Muscle of leg (tissue), 16 donors: ENCODE results near the gene KTN1. TPM values are rescaled to one million over a fixed set of nuclear protein-coding genes. Genes with fewer than 3 reads are reported as not detected.
A peak's percentile ranks its signal among the peaks of the same experiment; 100 is the strongest.

Source experiments
- DNase-seq: peaks from one replicate; pipeline ENCODE4 v3.0.0; 2013
- H3K27ac ChIP-seq: one replicate; pipeline ENCODE4 v1.5.1; 2013; ENCODE audit warnings: mild to moderate bottlenecking, low read length, control low read depth
- H3K27me3 ChIP-seq: one replicate; pipeline ENCODE4 v1.6.1; 2013; ENCODE audit warnings: low read length; ENCODE audit not compliant: control insufficient read depth, insufficient read depth
- H3K36me3 ChIP-seq: one replicate; pipeline ENCODE4 v1.6.1; 2013; ENCODE audit warnings: low read length; ENCODE audit not compliant: control insufficient read depth, insufficient read depth
- H3K4me1 ChIP-seq: one replicate; pipeline ENCODE4 v1.6.1; 2013; ENCODE audit warnings: low read length; ENCODE audit not compliant: control insufficient read depth, insufficient read depth
- H3K4me3 ChIP-seq: one replicate; pipeline ENCODE4 v1.5.1; 2013; ENCODE audit warnings: low read length, control low read depth
- H3K9me3 ChIP-seq: replicated peaks from 2 replicates; pipeline ENCODE4 v1.6.1; 2013; ENCODE audit warnings: low read depth, low read length; ENCODE audit not compliant: control insufficient read depth
- WGBS: methylation state at CpG from one replicate; pipeline ENCODE4 v1.1.5; 2013; ENCODE audit warnings: missing lambda C conversion rate; ENCODE audit not compliant: insufficient coverage; 5-methylcytosine and 5-hydroxymethylcytosine counted together
- long read RNA-seq, 11 donors: transcript quantifications; one replicate each; lab custom pipeline, GENCODE V29; 2026
- polyA plus RNA-seq, 8 donors: library from polyadenylated mRNA; unstranded; fragments of 120-200 nt; gene quantifications; one replicate each; pipeline versions ENCODE4 v1.2.1 to v1.2.3, GENCODE V29; 2013; ENCODE audit warnings: inconsistent platforms in 1 of 8, low replicate concordance in 1 of 8; ENCODE audit not compliant: insufficient read length in 8 of 8, insufficient read depth in 1 of 8
- total RNA-seq: library from RNA; stranded (reverse); fragments of 120-200 nt; gene quantifications from one replicate; pipeline ENCODE4 v1.2.4, GENCODE V29; 2013

Gene KTN1, protein sequence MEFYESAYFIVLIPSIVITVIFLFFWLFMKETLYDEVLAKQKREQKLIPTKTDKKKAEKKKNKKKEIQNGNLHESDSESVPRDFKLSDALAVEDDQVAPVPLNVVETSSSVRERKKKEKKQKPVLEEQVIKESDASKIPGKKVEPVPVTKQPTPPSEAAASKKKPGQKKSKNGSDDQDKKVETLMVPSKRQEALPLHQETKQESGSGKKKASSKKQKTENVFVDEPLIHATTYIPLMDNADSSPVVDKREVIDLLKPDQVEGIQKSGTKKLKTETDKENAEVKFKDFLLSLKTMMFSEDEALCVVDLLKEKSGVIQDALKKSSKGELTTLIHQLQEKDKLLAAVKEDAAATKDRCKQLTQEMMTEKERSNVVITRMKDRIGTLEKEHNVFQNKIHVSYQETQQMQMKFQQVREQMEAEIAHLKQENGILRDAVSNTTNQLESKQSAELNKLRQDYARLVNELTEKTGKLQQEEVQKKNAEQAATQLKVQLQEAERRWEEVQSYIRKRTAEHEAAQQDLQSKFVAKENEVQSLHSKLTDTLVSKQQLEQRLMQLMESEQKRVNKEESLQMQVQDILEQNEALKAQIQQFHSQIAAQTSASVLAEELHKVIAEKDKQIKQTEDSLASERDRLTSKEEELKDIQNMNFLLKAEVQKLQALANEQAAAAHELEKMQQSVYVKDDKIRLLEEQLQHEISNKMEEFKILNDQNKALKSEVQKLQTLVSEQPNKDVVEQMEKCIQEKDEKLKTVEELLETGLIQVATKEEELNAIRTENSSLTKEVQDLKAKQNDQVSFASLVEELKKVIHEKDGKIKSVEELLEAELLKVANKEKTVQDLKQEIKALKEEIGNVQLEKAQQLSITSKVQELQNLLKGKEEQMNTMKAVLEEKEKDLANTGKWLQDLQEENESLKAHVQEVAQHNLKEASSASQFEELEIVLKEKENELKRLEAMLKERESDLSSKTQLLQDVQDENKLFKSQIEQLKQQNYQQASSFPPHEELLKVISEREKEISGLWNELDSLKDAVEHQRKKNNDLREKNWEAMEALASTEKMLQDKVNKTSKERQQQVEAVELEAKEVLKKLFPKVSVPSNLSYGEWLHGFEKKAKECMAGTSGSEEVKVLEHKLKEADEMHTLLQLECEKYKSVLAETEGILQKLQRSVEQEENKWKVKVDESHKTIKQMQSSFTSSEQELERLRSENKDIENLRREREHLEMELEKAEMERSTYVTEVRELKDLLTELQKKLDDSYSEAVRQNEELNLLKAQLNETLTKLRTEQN (N-terminal part only)
- total RNA-seq (121 TPM), polyA plus RNA-seq (100 to 1,000 TPM; 106 to 148 (median 142) TPM)
- long read RNA-seq, donor 1, full-length matches to known transcripts: 1 of 9 reads
- long read RNA-seq, donor 1, partial matches to known transcripts: 8 of 9 reads
- long read RNA-seq, donor 1, other reads (novel, unspliced or antisense): 0 of 9 reads
- long read RNA-seq, donor 2: 0 reads
- long read RNA-seq, donor 3, full-length matches to known transcripts: 3 of 31 reads
- long read RNA-seq, donor 3, partial matches to known transcripts: 28 of 31 reads
- long read RNA-seq, donor 3, other reads (novel, unspliced or antisense): 0 of 31 reads
- long read RNA-seq, donor 4, partial matches to known transcripts: 23 of 23 reads
- long read RNA-seq, donor 4, other reads (novel, unspliced or antisense): 0 of 23 reads
- long read RNA-seq, donor 5, full-length matches to known transcripts: 2 of 40 reads
- long read RNA-seq, donor 5, partial matches to known transcripts: 38 of 40 reads
- long read RNA-seq, donor 5, other reads (novel, unspliced or antisense): 0 of 40 reads
- long read RNA-seq, donor 6, full-length matches to known transcripts: 4 of 52 reads
- long read RNA-seq, donor 6, partial matches to known transcripts: 48 of 52 reads
- long read RNA-seq, donor 6, other reads (novel, unspliced or antisense): 0 of 52 reads
- long read RNA-seq, donor 7, full-length matches to known transcripts: 2 of 29 reads
- long read RNA-seq, donor 7, partial matches to known transcripts: 27 of 29 reads
- long read RNA-seq, donor 7, other reads (novel, unspliced or antisense): 0 of 29 reads
- long read RNA-seq, donor 8, partial matches to known transcripts: 28 of 28 reads
- long read RNA-seq, donor 8, other reads (novel, unspliced or antisense): 0 of 28 reads
- long read RNA-seq, donor 9, partial matches to known transcripts: 36 of 37 reads
- long read RNA-seq, donor 9, other reads (novel, unspliced or antisense): 0 of 37 reads
- long read RNA-seq, donor 10, full-length matches to known transcripts: 2 of 60 reads
- long read RNA-seq, donor 10, partial matches to known transcripts: 58 of 60 reads
- long read RNA-seq, donor 10, other reads (novel, unspliced or antisense): 0 of 60 reads
- long read RNA-seq, donor 11, full-length matches to known transcripts: 3 of 40 reads
- long read RNA-seq, donor 11, partial matches to known transcripts: 37 of 40 reads
- long read RNA-seq, donor 11, other reads (novel, unspliced or antisense): 0 of 40 reads

DNA sequence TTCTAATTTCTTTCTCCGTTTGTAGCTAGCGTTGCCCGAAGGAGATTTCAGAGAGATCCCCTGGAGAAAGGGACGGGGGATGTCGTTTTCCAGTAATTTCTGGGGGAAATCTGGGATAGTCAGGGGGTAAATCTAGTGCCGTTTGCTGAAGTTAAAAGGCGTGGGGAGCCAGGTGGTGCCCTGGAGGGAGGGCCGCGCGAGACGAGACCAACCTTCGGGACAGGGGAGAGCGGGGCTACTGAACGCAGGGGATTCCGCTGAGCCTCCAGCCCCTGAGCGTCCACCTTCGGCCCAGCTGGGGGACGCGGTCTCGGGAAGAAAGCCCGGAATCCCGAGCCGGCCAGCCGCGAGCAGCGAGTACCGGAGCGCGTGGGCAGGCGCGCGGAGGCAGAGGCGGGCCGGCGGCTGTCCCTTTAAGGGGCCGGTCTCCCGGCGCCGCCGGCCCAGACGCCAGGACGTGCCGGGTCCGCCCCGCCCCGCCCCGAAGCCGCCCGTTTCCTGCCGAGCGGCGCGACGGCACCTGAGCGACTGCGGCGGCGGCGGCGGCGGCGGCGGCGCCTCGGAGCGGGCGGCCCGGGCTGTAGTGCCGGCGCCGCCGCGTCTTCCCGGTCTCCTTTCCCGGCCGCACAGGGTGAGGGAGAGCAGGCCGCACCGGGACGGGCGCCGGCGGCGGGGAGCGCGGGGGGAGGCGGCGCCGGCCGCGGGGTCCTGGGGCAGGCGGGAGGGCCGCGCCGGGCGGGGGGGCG is at the start of gene KTN1:
TSS of gene KTN1 (plus strand) at position 484 of the 746 bp plus-strand sequence. CDS start 31,842 bp downstream, outside the sequence.
- Histone ChIP-seq H3K4me3 (peak within 1 kb of the TSS; percentile 86), H3K36me3 (no peaks in the 10 kb centered on the region), H3K27me3 (no peaks in the 10 kb centered on the region), H3K9me3 (no peaks in the 10 kb centered on the region), H3K4me1 (peaks cover 14% of the 10 kb centered on the region), H3K27ac (peak within 1 kb of the TSS; percentile 89)
- under 1% methylated on average over 95 of the region's 96 CpGs for WGBS
- DNase-seq: peak; percentile 93

DNA sequence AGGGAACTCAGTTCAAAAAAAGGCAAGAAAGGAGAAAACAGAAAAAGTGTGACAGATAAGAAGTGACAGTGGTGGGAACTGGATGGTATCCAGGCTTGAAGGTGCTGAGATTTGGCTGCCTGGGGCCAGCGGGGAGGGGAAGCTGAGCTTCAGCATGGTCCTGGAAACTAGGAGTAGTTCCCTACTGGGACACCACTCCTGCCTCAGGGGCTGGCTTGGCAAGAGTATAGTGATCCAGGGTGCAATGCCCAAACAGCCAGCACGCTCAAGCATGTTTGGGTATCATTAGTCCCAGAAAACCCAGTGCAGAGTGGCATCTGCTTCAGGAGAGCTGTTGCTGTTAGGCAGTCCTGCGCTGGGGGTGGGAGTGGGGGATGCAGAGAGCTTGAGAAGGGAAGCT is 49.5 kb upstream of the KTN1 start:
- Histone ChIP-seq H3K27ac (no peak overlapping the region), H3K36me3 (no peaks in the 10 kb centered on the region), H3K9me3 (no peaks in the 10 kb centered on the region), H3K27me3 (peaks cover 2% of the 10 kb centered on the region), H3K4me1 (peaks cover 4% of the 10 kb centered on the region), H3K4me3 (no peak overlapping the region)
- WGBS: 80% methylated on average over 3 of the region's 3 CpGs
- no peak for DNase-seq

DNA sequence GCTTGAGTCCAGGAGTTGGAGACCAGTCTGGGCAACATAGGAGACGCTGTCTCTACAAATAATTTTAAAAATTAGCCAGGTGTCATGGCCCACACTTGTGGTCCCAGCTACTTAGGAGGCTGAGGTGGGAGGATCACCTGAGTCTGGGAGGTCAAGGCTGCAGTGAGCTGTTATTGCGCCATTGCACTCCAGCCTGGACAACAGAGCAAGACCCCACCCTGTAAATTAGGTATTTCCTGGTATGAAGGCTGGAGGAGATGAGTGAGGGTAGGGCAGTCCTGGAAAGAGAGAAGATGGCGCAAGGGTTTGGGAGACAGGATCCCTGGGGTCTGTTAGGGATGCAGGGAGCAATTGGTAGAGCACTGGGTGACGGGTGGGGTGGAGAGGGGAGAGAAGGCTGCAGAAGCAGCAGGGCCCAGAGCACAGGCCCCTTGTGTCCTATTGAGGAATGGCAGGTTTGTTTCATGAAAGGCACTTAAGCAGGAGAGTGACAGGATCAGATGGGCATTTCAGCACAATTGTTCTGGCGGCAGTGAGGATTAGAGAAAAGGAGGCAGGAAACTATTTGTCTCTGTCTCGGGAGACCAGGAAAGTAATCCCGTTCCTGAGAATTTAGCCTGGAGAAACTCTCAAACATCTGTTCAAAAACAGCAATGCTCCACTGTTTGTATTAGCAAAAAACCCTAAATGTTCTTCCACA is 47.2 kb upstream of the KTN1 start:
- 70% methylated on average over 3 of the region's 7 CpGs for WGBS
- Histone ChIP-seq H3K4me1 (peaks cover 4% of the 10 kb centered on the region), H3K27ac (peak overlapping the region; percentile 29), H3K4me3 (no peak overlapping the region), H3K9me3 (peaks cover 6% of the 10 kb centered on the region), H3K36me3 (no peaks in the 10 kb centered on the region), H3K27me3 (peaks cover 2% of the 10 kb centered on the region)
- peak; percentile 67 for DNase-seq

DNA sequence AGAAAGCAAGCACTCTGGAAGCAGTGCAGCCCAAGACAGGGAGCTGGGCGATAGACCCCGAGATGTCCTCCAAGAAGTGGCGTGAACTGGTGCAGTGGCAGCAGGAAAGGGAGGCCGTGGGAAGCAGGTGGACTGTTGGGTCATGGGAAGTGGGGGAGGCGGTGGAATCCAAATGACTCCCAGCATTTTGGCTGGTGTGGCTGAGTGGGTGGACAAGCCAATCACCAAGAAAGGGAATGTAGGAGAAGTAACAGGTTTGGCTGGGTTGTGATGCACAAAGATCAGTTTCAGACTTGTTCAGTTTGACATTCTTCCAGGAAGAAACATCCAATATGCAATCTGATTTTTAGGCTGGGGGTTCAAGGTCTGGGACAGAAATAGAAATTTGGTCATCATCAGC is 46.0 kb upstream of the KTN1 start:
- no peak overlapping the region for H3K4me3 ChIP-seq
- DNase-seq: peak; percentile 16
- H3K4me1 ChIP-seq: peaks cover 4% of the 10 kb centered on the region
- WGBS: 46% methylated on average over 5 of the region's 5 CpGs
- peaks cover 6% of the 10 kb centered on the region for H3K9me3 ChIP-seq
- H3K27me3 ChIP-seq: peaks cover 2% of the 10 kb centered on the region
- H3K27ac ChIP-seq: no peak overlapping the region
- H3K36me3 ChIP-seq: no peaks in the 10 kb centered on the region

DNA sequence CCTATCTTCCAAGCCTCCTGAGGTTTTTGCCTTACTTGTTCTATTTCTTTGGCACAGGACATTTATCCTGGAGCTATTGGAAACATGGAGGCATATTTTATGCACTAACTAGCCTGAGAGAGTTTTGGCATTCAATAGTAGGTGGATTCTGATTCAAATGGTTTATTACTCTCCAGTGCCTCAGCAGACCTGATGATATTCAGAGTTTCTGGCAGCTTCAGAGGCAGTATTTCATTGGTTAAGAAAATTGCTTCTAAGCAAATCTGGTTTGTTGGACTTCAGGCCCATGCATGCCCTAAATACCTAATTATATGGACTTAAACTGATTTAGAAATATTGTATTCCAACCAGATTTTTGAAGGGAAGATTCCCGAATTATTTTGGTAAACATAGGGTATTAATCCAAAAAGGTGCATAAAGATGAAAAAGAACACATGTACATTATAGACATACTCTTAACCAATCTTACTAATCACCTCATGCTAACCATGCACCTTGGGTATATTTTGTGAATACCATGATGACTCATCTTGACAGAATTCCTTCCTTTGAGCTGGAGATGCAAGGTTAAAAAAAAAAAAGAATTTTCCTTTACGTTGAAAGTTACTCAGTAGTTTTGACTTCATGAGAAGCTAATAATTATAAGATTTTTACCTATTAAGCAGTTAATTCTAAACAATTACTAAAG is 44.3 kb upstream of the KTN1 start:
- peaks cover 6% of the 10 kb centered on the region for H3K9me3 ChIP-seq
- H3K27ac ChIP-seq: no peak overlapping the region
- H3K4me3 ChIP-seq: no peak overlapping the region
- peak; percentile 47 for DNase-seq
- no CpG with 5 or more reads among the region's 2 CpGs for WGBS
- H3K36me3 ChIP-seq: no peaks in the 10 kb centered on the region
- peaks cover 2% of the 10 kb centered on the region for H3K27me3 ChIP-seq
- H3K4me1 ChIP-seq: peaks cover 4% of the 10 kb centered on the region

DNA sequence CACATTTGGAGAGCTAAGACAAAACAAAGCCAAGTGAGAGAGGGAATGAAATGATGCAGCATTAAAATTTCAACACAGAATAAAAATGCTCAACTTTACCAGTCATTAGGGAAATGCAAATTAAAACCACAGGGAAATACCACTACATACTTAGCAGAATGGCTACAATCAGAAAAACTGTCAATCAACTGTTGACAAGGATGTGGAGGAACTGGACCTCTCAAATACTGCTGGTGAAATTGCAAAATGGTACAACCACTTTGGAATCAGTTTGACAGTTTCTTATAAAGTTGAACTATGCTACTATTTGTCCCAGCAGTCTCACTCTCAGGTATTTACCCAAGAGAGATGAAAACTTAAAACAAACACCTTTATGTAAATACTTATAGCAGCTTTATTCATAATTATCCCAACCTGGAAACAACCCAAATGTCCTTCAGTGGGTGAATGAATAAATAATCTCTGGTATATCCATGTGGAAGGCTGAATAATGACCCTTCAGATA is 43.8 kb upstream of the KTN1 start:
- H3K27ac ChIP-seq: no peak overlapping the region
- no peak for DNase-seq
- H3K9me3 ChIP-seq: peaks cover 6% of the 10 kb centered on the region
- H3K27me3 ChIP-seq: peaks cover 2% of the 10 kb centered on the region
- peaks cover 4% of the 10 kb centered on the region for H3K4me1 ChIP-seq
- no peak overlapping the region for H3K4me3 ChIP-seq
- H3K36me3 ChIP-seq: no peaks in the 10 kb centered on the region

DNA sequence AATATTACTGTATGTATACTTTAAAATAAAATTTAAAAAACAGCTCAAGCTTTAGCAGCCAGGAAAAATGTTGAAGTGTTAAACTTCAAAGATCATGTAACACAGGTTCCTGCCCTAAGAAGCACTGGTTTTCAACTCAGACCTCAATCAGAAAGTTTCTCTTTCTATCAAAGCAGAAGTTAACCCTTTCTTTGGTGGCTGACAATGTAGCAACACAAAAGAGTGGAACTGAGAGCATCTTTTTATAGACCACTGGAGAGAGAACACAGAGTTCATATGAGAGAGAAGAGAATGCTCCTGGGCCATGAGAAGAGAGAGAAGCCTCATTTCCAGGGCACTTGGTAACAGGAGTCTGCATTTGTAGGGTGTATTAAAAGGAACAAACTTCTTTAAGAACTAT is 42.2 kb upstream of the KTN1 start:
- Histone ChIP-seq H3K27ac (no peak overlapping the region), H3K9me3 (peaks cover 6% of the 10 kb centered on the region), H3K36me3 (no peaks in the 10 kb centered on the region), H3K4me1 (peaks cover 4% of the 10 kb centered on the region), H3K4me3 (no peak overlapping the region), H3K27me3 (peaks cover 2% of the 10 kb centered on the region)
- no peak for DNase-seq
